Measurements from ENCODE around the gene LMF1.

GRCh38 chr16:818132-818531 lies 152.7 kb downstream of the LMF1 start:
- TF ChIP-seq CTCF (conservative IDR thresholded peaks at IDR 0.05; ENCODE audit: low read depth, low read length): no peak
- no peak for TF ChIP-seq EZH2 (IDR thresholded peaks at IDR 0.05; ENCODE audit: low read length, unreplicated experiment)
